GM15510 (cell line): ENCODE results near the gene WNT3A.

Experiments used
- POLR2A ChIP-seq: IDR thresholded peaks from 3 replicates; pipeline ENCODE4 v1.6.1; 2011; ENCODE audit warnings: borderline replicate concordance; ENCODE audit not compliant: insufficient read length; ENCODE audit errors: extremely low read depth

WNT3A gene

DNA sequence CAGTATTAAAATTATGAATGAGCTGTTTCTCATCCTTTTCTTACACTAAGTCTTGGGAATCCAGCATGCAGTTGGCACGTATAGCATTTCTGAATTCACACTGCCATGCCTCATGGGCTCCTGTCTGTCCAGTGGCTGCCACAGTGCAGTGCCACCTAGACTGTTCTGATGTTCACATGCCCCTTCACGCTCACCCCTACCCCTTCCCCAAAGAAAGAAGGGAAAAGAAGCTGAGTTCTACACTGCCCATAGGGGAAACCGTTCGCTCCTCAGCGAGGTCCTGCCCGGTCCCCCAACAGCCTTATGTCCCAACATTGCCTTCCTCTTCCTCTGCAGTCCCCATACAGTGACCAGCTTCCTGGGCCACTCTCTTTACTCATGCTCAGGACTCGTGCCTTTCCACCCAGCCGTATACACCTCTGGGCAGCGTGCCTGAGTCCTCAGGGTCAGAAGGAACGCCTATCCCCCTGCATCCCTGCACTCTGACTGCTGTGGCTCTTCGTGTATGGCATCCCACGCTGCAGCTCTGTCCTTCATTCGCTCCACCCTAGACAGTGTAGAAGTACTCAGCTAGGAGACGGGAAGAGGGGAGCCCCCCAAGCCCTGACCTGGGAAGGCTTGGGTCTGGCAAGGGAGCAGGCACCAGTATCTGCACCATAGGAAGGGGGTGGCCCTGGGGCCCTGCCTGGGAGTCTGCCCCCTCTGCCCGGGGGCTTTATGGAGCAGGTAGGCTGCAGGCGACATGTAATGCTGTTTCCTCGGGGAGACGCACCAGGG is 51.6 kb downstream of the WNT3A start:
- TF ChIP-seq POLR2A, result no peak

DNA sequence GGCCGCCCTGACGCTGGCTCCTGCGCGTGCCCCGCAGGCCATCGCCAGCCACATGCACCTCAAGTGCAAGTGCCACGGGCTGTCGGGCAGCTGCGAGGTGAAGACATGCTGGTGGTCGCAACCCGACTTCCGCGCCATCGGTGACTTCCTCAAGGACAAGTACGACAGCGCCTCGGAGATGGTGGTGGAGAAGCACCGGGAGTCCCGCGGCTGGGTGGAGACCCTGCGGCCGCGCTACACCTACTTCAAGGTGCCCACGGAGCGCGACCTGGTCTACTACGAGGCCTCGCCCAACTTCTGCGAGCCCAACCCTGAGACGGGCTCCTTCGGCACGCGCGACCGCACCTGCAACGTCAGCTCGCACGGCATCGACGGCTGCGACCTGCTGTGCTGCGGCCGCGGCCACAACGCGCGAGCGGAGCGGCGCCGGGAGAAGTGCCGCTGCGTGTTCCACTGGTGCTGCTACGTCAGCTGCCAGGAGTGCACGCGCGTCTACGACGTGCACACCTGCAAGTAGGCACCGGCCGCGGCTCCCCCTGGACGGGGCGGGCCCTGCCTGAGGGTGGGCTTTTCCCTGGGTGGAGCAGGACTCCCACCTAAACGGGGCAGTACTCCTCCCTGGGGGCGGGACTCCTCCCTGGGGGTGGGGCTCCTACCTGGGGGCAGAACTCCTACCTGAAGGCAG is 52.3 kb downstream of the WNT3A start:
- no peak for TF ChIP-seq POLR2A

DNA sequence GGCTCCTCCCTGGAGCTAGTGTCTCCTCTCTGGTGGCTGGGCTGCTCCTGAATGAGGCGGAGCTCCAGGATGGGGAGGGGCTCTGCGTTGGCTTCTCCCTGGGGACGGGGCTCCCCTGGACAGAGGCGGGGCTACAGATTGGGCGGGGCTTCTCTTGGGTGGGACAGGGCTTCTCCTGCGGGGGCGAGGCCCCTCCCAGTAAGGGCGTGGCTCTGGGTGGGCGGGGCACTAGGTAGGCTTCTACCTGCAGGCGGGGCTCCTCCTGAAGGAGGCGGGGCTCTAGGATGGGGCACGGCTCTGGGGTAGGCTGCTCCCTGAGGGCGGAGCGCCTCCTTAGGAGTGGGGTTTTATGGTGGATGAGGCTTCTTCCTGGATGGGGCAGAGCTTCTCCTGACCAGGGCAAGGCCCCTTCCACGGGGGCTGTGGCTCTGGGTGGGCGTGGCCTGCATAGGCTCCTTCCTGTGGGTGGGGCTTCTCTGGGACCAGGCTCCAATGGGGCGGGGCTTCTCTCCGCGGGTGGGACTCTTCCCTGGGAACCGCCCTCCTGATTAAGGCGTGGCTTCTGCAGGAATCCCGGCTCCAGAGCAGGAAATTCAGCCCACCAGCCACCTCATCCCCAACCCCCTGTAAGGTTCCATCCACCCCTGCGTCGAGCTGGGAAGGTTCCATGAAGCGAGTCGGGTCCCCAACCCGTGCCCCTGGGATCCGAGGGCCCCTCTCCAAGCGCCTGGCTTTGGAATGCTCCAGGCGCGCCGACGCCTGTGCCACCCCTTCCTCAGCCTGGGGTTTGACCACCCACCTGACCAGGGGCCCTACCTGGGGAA is 53.0 kb downstream of the WNT3A start:
- TF ChIP-seq POLR2A, result no peak

DNA sequence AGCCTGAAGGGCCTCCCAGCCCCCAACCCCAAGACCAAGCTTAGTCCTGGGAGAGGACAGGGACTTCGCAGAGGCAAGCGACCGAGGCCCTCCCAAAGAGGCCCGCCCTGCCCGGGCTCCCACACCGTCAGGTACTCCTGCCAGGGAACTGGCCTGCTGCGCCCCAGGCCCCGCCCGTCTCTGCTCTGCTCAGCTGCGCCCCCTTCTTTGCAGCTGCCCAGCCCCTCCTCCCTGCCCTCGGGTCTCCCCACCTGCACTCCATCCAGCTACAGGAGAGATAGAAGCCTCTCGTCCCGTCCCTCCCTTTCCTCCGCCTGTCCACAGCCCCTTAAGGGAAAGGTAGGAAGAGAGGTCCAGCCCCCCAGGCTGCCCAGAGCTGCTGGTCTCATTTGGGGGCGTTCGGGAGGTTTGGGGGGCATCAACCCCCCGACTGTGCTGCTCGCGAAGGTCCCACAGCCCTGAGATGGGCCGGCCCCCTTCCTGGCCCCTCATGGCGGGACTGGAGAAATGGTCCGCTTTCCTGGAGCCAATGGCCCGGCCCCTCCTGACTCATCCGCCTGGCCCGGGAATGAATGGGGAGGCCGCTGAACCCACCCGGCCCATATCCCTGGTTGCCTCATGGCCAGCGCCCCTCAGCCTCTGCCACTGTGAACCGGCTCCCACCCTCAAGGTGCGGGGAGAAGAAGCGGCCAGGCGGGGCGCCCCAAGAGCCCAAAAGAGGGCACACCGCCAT is 53.8 kb downstream of the WNT3A start:
- no peak for TF ChIP-seq POLR2A

DNA sequence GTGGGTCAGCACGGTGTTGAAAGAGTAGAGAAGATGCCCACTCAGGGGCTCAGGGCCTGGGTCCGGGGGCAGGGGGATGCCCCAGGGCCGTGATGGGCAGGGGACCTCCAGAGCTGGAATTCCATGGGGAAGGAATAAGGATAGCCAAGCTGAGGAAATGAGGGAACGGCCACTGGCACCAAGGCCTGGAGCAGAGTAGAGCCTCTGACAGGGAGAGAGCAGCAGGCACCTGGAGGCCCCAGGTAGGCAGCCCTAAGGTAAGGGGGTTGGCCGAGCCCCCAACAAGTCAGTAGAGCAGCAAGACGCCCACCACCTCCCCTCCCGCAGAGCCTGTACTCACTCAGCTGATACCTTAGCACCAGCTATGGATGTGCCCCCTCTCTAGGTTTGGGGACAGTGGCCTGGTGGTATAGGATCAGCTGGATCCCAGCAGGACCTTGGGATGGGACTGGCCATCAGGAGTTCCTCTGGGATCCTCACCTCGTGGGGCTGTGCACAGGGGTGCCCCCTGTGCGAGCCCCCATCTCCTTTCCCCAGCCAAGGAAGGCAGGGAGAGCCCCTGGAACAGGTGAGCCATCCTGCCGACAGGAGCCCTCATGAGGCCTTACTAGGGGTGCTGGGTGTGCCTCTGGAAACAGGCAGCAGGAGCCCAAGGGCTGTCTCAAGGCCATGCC is 54.8 kb downstream of the WNT3A start:
- TF ChIP-seq POLR2A, result no peak

DNA sequence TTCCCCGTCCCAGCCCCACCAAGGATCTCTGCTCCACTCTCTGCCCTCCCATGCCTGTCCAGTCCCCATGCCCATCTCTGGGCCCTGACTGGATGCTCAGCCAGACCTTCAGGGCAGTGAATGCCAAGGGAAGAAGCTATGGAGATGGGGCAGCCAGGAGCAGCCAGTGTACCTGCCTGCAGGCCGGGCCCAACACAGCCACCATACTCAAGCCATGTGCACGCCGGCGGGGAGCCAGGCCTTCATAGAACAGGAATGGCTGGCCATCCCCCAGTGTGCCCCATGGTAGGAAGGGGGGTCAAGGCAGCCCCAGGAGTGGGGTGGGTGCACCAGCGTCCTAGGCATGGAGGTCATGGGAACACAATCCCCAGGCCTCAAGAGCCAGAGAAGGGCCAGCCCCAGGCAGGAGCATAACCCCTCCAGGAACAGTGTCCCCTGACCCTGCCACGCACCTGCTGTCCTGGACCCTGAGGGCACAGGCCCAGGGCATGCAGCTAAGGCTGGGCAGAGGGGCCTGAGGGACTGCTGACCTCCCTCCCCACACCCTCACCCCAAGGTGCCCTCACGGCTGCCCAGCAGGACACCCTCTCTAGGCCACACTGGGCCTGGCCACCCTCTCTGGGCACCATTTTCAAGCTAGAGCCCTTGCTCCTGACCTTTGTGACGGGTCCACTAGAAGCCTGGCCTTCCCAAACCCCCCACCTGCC is 55.4 kb downstream of the WNT3A start:
- TF ChIP-seq POLR2A, result no peak

DNA sequence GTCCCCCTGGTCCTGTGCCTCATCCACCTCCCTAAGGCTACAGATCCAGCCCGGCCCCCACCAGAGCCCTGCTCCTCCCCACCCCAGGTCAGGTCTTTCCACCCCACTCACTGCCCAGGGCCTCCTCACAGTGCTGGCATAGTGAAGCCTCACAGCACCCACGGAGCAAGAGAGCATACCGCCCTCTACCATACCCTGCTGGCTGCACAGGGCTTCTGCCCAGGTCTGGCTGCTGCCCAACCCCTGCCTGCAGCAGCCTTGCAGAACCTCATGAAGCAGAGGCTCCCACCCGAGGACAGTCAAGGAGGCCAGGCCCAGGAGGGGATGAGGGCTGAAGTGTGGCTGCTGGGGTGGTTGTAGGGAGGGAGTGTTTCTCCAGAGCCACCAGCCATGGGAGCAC is 56.0 kb downstream of the WNT3A start:
- TF ChIP-seq POLR2A, result no peak

DNA sequence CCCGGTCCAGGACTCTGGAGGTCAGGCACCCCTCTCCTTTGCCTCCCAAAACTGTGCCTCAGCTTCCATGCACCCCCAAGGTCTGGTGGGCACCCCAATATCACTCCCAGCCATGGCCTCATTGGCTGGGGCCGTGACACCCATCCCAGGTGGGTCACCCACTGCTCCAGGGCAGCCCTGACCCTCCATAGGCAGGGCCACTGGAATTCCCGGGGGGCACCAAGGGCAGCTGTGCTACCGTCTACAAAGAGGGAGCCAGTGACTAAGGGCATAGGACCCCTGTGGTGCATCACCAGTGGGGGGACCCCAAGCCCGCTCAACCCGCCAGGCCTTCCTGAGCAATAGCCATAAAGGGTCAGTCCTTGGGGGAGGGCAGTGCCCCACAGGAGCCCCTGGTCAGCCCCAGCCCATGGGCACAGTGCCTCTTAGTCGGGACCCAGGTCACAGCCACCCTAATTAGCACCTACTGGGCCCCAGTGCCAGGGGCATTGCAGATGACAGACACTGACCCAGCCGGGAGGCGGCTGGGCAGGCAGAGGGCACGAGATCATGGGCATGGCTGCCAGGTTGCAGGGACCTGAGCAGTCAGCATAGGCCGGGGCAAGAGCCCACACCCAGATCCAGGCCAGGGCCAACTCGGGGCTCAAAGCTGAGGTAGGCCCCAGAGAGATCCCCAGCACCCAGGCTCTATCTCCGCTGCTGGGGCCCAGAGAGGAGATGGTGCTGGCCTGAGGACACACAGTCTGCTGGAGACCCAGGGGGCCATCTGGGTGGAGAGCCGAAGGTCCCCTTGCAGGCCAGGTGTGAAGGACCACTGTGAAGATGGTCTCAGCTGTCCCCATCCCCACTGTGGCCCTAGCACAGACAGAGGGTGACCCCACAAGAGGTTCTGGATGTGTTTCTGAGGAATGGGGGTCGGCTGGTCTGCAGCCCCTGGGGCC is 56.7 kb downstream of the WNT3A start:
- no peak for TF ChIP-seq POLR2A

DNA sequence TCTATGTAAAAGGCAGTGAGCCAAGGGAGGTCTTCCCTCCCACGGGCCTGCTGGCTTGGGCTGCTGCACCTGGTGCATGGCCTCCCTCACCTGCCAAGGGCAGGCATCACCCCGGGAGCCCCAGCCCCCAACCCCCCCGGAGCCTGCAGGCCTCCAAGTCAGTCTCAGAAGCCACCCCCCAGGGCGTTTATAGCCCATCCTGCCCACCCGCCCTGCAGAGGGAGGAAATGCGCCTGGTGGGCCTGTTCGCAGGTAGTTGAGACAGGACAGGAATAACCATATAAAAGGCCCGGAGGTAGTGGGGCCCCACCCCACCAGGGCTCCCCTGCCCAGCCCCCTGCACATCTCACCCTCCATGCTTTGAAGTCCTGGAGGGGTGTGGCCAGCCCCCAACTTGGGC is 57.5 kb downstream of the WNT3A start:
- TF ChIP-seq POLR2A, result no peak

DNA sequence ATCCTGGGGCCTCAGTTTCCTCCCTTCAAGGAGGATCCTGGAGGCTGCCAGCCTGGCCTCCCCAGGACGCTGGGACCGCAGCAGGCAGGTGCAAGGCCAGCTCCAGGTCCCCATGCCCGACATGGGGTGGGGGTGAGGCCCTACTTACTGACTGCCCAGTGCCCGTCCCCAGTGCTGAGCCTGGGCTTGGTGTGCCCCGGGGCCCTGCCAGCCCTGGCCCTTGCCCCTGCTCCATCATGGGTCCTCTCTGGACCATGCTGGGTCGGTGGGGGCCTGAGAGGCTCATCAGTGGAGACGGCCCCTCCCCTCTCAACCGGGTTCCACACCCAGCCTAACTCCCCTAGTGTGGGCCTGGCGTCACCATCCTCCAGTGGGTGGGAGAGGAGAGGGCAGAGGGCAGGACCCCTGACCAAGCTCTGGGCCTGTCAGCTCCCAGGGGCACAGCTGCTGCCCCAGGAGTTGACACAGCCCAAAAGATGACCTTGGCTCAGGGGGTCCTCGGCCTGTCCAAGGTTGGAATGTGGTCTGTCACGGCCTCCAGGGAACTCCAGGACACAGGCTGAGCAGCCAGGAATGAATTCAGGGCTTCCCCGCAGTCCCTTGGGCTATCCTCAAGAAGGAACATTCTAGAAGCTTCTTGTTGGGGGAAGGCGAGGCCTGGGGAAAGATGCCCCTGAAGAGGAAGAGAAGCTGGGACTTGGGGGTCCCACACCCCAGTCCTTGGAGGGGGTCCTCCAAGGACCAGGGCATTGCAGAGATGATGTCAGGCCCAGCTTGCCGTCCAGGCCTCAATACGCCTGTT is 58.1 kb downstream of the WNT3A start:
- no peak for TF ChIP-seq POLR2A

DNA sequence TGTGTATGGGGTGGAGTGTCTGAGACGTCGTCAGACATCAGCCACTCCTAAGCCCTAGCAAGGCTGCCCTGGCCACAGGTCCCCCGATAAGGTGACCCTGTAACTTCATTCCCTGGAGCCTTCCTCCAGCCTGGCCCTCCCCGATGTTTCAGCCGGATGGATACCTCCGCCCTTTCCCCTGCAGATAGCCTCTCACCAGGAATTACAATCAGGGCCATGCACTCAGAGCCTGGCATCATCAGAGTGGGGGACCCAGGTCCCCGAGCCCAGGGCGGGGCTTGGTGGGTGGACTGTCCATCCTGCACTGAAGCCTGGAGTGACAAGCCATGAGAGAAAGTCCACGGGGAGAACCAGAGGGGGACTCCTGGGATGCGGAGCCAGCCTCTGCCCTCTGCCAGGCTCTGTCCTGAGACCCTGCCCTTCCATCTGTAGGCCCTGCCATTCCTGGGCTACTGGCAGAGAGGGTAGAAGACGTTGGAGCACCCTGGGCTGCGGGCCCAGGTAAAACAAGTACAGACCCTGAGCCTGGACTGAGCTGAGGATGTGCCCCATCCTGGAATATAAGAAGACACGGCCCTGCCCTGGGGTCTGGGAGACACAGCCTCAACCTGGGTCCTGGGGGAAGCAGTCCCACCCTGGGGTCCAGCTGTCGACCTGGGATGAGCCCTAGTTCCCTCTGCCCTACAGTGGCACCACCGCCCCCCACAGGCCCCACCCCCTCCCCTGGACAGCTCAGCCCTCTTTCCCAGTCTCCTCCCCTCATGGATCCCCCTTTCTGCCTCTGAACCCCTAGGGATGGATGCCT is 58.9 kb downstream of the WNT3A start:
- no peak for TF ChIP-seq POLR2A
